Bronchial epithelial cell (primary cell): ENCODE results near the gene LIPG. TPM values are rescaled to one million over a fixed set of nuclear protein-coding genes. Genes with fewer than 3 reads are reported as not detected.
"Not testable (repeated sequence)": the region's sequence is repeated elsewhere in the genome, so short reads cannot be mapped to it uniquely, and the experiment has no call there.

Source experiments
- DNase-seq: peaks from one replicate; pipeline ENCODE4 v3.0.0-alpha.2; 2010; ENCODE audit warnings: low read depth
- FAIRE-seq: peaks from 2 replicates; lab custom pipeline; 2011; peaks lifted over from hg19 to GRCh38; lab: Jason Lieb, UNC
- H3K27me3 ChIP-seq: 2 replicates; pipeline ENCODE4 v1.5.1; 2011; ENCODE audit warnings: low read length; ENCODE audit not compliant: control insufficient read depth, insufficient read depth
- H3K36me3 ChIP-seq: 2 replicates; pipeline ENCODE4 v1.5.1; 2011; ENCODE audit warnings: low read length; ENCODE audit not compliant: control insufficient read depth, insufficient read depth
- H3K4me3 ChIP-seq: 2 replicates; pipeline ENCODE4 v1.5.1; 2011; ENCODE audit warnings: mild to moderate bottlenecking, low read depth, low read length, control low read depth
- total RNA-seq: library from RNA; depleted of rRNA; stranded (reverse); fragments of >200 nt; gene quantifications from 2 replicates; pipeline ENCODE4 v1.2.1, GENCODE V29; 2014
- TF ChIP-seq, protein P1 (sequence below): IDR thresholded peaks from 2 replicates; pipeline ENCODE4 v1.5.1; 2011; ENCODE audit warnings: mild to moderate bottlenecking, moderate library complexity, low read length, control low read depth, inconsistent platforms; ENCODE audit not compliant: insufficient read depth, severe bottlenecking

LIPG gene
- total RNA-seq, 1 donor from 2014 or later, result 9.5 TPM

DNA sequence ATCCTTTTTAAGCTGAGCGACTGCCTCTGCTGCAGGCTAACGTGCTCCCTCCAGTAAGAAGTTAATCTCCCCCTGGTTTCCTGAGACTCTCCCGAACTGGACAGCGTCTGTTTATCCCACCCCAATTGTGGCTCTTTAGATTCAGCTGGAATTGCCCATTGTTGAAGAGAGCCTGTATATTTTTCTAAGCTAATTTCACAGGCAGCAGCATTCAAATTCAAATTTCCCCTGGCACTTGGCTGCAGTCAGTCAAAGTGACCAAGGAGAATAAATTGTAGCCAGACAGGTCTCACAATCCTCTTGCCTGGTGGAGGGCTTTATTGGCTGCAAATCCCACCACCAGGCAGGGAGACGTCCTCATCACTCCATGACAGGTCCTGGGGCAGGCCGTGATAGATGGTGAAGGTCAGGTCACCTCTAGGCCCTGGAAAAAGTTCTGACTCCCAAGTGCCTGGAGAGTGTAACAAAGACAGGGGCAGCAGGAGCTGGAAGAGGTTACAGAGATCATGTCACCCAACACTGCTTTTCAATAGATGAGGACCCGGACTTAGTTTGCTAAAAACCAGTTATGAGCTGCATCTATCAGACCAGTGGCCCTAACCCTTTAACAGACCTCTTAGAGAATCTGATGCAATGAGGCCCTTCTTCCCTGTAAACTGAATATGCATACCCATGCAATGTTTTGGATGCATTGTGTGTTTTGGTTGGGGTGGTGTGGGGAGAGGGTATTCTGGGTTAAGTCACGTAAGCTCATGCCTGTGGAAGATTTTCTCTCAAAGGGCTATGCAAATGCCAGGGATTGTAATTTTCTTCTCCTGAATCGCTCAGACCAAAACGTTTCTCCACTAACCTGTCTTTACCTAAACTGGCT lies 42.5 kb upstream of the LIPG start:
- no peaks in the 10 kb centered on the region for H3K36me3 ChIP-seq
- no peaks in the 10 kb centered on the region for H3K27me3 ChIP-seq
- H3K4me3 ChIP-seq, result no peak overlapping the region
- DNase-seq, result no peak
- no peak for FAIRE-seq
- TF ChIP-seq, protein P1, sequence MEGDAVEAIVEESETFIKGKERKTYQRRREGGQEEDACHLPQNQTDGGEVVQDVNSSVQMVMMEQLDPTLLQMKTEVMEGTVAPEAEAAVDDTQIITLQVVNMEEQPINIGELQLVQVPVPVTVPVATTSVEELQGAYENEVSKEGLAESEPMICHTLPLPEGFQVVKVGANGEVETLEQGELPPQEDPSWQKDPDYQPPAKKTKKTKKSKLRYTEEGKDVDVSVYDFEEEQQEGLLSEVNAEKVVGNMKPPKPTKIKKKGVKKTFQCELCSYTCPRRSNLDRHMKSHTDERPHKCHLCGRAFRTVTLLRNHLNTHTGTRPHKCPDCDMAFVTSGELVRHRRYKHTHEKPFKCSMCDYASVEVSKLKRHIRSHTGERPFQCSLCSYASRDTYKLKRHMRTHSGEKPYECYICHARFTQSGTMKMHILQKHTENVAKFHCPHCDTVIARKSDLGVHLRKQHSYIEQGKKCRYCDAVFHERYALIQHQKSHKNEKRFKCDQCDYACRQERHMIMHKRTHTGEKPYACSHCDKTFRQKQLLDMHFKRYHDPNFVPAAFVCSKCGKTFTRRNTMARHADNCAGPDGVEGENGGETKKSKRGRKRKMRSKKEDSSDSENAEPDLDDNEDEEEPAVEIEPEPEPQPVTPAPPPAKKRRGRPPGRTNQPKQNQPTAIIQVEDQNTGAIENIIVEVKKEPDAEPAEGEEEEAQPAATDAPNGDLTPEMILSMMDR, result no peak

DNA sequence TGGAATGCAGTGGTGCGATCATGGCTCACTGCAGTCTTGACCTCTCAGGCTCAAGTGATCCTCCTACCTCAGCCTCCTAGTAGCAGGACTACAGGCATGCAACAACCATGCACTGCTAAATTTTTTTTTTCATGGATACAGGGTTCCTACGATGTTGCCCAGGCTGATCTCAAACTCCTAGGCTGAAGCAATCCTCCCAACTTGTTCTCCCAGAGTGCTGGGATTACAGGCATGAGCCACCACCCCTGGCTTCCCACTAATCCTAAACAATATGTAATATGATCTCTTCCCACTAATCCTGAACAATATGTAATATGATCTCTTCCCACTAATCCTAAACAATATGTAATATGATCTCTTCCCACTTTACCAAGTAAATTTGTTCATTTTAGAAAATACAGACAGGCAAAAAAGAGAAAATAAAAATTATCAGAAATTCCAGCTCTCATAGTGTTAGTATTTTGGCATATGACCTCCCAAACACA lies 41.2 kb upstream of the LIPG start:
- Histone ChIP-seq H3K36me3 (no peaks in the 10 kb centered on the region), H3K27me3 (no peaks in the 10 kb centered on the region), H3K4me3 (no peak overlapping the region)
- TF ChIP-seq, protein P1, result no peak
- DNase-seq (peak; percentile 67), FAIRE-seq (no peak)

DNA sequence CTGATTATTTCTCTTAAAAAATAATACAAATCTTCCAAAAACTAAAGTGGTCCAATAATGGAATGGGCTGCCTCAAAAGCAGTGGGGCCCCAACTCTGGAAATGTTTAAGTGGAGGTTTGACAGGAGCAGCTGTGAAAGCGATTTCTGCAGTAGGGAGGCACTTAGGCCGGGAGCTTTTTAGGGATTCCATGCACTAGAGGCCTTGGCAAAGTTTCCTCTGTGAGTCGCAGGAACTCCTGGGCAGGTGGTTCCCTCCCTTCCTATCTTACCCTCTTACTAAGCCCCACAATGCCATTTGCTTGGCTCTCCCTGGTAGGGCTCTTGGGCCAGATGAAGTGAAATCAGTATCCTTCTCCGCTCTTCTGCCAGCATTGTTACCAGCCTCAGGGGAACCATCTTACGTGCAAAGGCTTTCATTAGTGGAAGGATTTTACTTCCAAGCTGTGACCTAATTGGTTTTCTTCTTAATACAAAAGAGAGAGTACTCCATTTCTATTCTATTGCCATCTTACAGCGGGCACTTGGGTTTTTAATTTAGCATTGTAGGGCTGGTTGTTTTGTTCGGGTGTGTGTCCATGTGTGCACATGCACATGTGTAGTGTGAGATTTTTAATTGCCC lies 40.5 kb upstream of the LIPG start:
- no peak overlapping the region for H3K4me3 ChIP-seq
- TF ChIP-seq, protein P1, result no peak
- DNase-seq (peak; percentile 20), FAIRE-seq (peak; percentile 7)
- H3K36me3 ChIP-seq, result no peaks in the 10 kb centered on the region
- no peaks in the 10 kb centered on the region for H3K27me3 ChIP-seq

GRCh38 chr18:49523580-49524093 lies 38.2 kb upstream of the LIPG start:
- DNase-seq, H3K4me3 ChIP-seq, FAIRE-seq, H3K36me3 ChIP-seq, H3K27me3 ChIP-seq: not testable (repeated sequence)

GRCh38 chr18:49524349-49524748 lies 37.5 kb upstream of the LIPG start:
- no peak overlapping the region for H3K4me3 ChIP-seq
- no peak for FAIRE-seq
- TF ChIP-seq, protein P1, result no peak

DNA sequence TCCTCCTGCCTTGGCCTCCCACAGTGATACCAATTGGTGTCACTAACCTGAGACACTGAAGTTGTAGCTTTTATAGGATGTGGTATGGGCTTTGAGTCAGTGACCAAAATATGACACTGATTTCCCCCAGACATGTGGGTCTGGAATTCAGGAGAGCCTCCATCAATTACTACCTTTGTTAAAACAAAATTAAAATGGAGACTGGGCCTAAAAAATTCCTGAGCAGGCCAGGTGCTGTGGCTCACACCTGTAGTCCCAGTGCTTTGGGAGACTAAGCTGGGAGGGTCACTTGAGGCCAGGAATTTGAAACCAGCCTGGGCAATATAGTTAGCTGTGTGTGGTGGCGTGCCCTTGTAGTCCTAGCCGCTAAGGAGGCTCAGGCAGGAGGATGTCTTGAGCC lies 36.9 kb upstream of the LIPG start:
- H3K36me3 ChIP-seq, result no peaks in the 10 kb centered on the region
- FAIRE-seq (no peak), DNase-seq (no peak)
- H3K27me3 ChIP-seq, result no peaks in the 10 kb centered on the region
- H3K4me3 ChIP-seq, result no peak overlapping the region
- TF ChIP-seq, protein P1, result no peak

More at GRCh38 chr18:49524349-49524748, 37.5 kb upstream of the LIPG start:
- Histone ChIP-seq H3K27me3 (no peaks in the 10 kb centered on the region), H3K36me3 (no peaks in the 10 kb centered on the region)
- no peak for DNase-seq
